MM.1S (cell line): ENCODE results near the gene MATK.
"Not testable (repeated sequence)": the region's sequence is repeated elsewhere in the genome, so short reads cannot be mapped to it uniquely, and the experiment has no call there.

Experiments
- DNase-seq: peaks from one replicate; pipeline ENCODE4 v3.0.0-alpha.2; 2015
- H2AFZ ChIP-seq: fragments of 300-600 bp; sonication (generic); 2 replicates; pipeline ENCODE4 v1.6.0; 2016; ENCODE audit warnings: antibody characterized with exemption, low read length
- H3F3A ChIP-seq: fragments of 300-600 bp; sonication (generic); 2 replicates; pipeline ENCODE4 v1.6.1; 2016; ENCODE audit warnings: mild to moderate bottlenecking, antibody characterized with exemption, low read length, moderate library complexity, mixed read lengths; ENCODE audit not compliant: insufficient read depth
- H3K27ac ChIP-seq: fragments of 300-600 bp; sonication (generic); 2 replicates; pipeline ENCODE4 v1.5.1; 2016; ENCODE audit warnings: mild to moderate bottlenecking, low read length
- H3K27me3 ChIP-seq: fragments of 300-600 bp; sonication (generic); replicated peaks from 2 replicates; pipeline ENCODE4 v1.6.0; 2016; ENCODE audit warnings: low read length; ENCODE audit not compliant: insufficient read depth
- H3K36me3 ChIP-seq: fragments of 300-600 bp; sonication (generic); replicated peaks from 2 replicates; pipeline ENCODE4 v1.6.1; 2016; ENCODE audit warnings: mild to moderate bottlenecking, low read length, mixed read lengths; ENCODE audit not compliant: insufficient read depth
- H3K4me1 ChIP-seq: fragments of 300-600 bp; sonication (generic); 2 replicates; pipeline ENCODE4 v1.6.1; 2016; ENCODE audit warnings: low read length, mixed read lengths
- H3K4me2 ChIP-seq: fragments of 300-600 bp; sonication (generic); 2 replicates; pipeline ENCODE4 v1.6.0; 2016; ENCODE audit warnings: low read depth, low read length
- H3K4me3 ChIP-seq: fragments of 300-600 bp; sonication (generic); 2 replicates; pipeline ENCODE4 v1.5.1; 2016; ENCODE audit warnings: low read length, mixed read lengths
- H3K79me2 ChIP-seq: fragments of 300-600 bp; sonication (generic); 2 replicates; pipeline ENCODE4 v1.6.1; 2016; ENCODE audit warnings: mixed run types, low read length, mixed read lengths
- H3K9ac ChIP-seq: fragments of 300-600 bp; sonication (generic); 2 replicates; pipeline ENCODE4 v1.6.1; 2016; ENCODE audit warnings: low read length, mixed read lengths
- H3K9me2 ChIP-seq: fragments of 300-600 bp; sonication (generic); replicated peaks from 2 replicates; pipeline ENCODE4 v1.6.1; 2016; ENCODE audit warnings: mild to moderate bottlenecking, low read length, mixed read lengths; ENCODE audit not compliant: insufficient read depth
- H3K9me3 ChIP-seq: fragments of 300-600 bp; sonication (generic); replicated peaks from 2 replicates; pipeline ENCODE4 v1.6.1; 2016; ENCODE audit warnings: mild to moderate bottlenecking, low read length, mixed read lengths; ENCODE audit not compliant: insufficient read depth
- H4K20me1 ChIP-seq: fragments of 300-600 bp; sonication (generic); 2 replicates; pipeline ENCODE4 v1.6.1; 2016; ENCODE audit warnings: mild to moderate bottlenecking, low read length, moderate library complexity, mixed read lengths; ENCODE audit not compliant: insufficient read depth
- EZH2 ChIP-seq: fragments of 300-600 bp; sonication (generic); optimal IDR thresholded peaks from 2 replicates; pipeline ENCODE3; 2017; ENCODE audit warnings: low read depth, mild to moderate bottlenecking, antibody characterized with exemption, low read length, mixed read lengths
- EZH2phosphoT487 ChIP-seq: fragments of 300-600 bp; sonication (generic); IDR thresholded peaks from 2 replicates; pipeline ENCODE4 v1.6.1; 2018; ENCODE audit warnings: antibody characterized with exemption, low read length
- TF ChIP-seq, protein P1 (sequence below): fragments of 300-600 bp; sonication (generic); IDR thresholded peaks from 2 replicates; pipeline ENCODE4 v1.5.1; 2016; ENCODE audit warnings: antibody characterized with exemption, low read length, mixed read lengths

MATK gene

DNA sequence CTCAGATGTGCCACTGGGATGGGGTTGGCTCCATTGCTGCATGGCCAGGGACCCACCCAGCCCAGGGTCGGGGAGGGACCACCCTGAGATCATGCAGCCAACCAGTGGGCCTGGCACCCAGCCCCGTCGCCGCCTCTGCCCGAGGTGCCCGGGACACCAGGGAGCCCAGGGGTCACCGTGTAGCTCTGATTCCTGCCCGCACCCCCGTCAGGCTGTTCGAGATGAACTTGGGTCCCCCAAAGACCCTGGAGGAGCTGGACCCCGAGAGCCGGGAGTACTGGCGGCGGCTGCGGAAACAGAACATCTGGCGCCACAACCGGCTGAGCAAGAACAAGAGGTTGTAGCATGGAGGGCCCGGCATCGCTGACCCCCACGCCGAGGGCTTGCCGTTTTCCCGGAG lies 19.1 kb downstream of the MATK start:
- no peak overlapping the region for H3K27ac ChIP-seq
- H4K20me1 ChIP-seq: no peaks in the 10 kb centered on the region

DNA sequence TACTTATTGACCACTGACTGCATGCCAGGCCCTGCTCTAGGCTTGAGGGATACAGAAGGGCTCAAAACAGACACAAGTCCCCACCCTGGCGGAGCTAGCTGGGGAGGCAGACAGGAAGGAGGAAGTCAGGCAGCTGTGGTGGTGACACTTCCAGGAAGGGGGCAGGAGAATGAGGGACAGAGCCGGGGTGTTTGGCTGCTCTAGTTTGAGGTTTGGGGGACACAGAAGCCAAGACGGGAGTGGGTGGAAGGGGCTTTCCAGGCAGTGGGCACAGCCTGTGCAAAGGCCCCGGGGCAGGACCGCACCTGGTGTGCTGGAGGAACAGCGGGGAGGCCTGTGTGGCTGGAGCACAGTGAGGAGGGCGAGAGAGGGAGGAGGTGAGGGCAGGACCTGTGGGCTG lies 19.7 kb downstream of the MATK start:
- Histone ChIP-seq H4K20me1 (no peaks in the 10 kb centered on the region), H3K27ac (no peak overlapping the region), H3K79me2 (peaks cover 13% of the 10 kb centered on the region), H3F3A (peaks cover 9% of the 10 kb centered on the region), H3K27me3 (no peaks in the 10 kb centered on the region), H3K4me1 (peaks cover 3% of the 10 kb centered on the region), H3K4me2 (no peak overlapping the region), H3K36me3 (no peaks in the 10 kb centered on the region), H3K9ac (no peak overlapping the region), H3K4me3 (no peak overlapping the region), H2AFZ (no peak overlapping the region), H3K9me3 (no peaks in the 10 kb centered on the region), H3K9me2 (no peaks in the 10 kb centered on the region)
- TF ChIP-seq, protein P1, sequence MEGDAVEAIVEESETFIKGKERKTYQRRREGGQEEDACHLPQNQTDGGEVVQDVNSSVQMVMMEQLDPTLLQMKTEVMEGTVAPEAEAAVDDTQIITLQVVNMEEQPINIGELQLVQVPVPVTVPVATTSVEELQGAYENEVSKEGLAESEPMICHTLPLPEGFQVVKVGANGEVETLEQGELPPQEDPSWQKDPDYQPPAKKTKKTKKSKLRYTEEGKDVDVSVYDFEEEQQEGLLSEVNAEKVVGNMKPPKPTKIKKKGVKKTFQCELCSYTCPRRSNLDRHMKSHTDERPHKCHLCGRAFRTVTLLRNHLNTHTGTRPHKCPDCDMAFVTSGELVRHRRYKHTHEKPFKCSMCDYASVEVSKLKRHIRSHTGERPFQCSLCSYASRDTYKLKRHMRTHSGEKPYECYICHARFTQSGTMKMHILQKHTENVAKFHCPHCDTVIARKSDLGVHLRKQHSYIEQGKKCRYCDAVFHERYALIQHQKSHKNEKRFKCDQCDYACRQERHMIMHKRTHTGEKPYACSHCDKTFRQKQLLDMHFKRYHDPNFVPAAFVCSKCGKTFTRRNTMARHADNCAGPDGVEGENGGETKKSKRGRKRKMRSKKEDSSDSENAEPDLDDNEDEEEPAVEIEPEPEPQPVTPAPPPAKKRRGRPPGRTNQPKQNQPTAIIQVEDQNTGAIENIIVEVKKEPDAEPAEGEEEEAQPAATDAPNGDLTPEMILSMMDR: no peak
- TF ChIP-seq EZH2phosphoT487: no peak
- TF ChIP-seq EZH2: no peak
- DNase-seq: no peak

More for the DNA sequence above, 19.1 kb downstream of the MATK start:
- Histone ChIP-seq H3K4me2 (no peak overlapping the region), H3K9me2 (no peaks in the 10 kb centered on the region), H2AFZ (no peak overlapping the region), H3K36me3 (no peaks in the 10 kb centered on the region), H3K79me2 (peaks cover 13% of the 10 kb centered on the region), H3K4me3 (no peak overlapping the region), H3K9me3 (no peaks in the 10 kb centered on the region), H3F3A (peaks cover 5% of the 10 kb centered on the region), H3K27me3 (no peaks in the 10 kb centered on the region), H3K9ac (no peak overlapping the region), H3K4me1 (no peaks in the 10 kb centered on the region)
- TF ChIP-seq EZH2phosphoT487: no peak
- TF ChIP-seq, protein P1: no peak
- no peak for TF ChIP-seq EZH2
- no peak for DNase-seq

DNA sequence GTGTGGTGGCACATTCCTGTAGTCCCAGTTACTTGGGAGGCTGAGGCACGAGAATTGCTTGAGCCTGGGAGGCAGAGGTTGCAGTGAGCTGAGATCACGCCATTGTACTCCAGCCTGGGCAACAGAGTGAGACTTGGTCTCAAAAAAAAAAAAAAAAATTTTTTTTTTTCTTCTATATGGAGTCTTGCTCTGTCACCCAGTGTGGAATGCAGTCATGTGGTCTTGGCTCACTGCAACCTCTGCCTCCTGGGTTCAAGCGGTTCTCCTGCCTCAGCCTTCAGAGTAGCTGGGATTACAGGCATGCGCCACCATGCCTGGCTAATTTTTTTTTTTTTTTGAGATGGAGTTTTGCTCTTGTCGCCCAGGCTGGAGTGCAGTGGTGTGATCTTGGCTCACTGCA lies 20.4 kb downstream of the MATK start:
- not testable (repeated sequence) for H3K36me3 ChIP-seq, H3K4me2 ChIP-seq, H3K9ac ChIP-seq, H3F3A ChIP-seq, H3K4me1 ChIP-seq, H3K27me3 ChIP-seq, H4K20me1 ChIP-seq, H3K4me3 ChIP-seq, H3K9me2 ChIP-seq, H3K27ac ChIP-seq, H2AFZ ChIP-seq, H3K9me3 ChIP-seq, DNase-seq
- H3K79me2 ChIP-seq: peaks cover 20% of the 10 kb centered on the region

DNA sequence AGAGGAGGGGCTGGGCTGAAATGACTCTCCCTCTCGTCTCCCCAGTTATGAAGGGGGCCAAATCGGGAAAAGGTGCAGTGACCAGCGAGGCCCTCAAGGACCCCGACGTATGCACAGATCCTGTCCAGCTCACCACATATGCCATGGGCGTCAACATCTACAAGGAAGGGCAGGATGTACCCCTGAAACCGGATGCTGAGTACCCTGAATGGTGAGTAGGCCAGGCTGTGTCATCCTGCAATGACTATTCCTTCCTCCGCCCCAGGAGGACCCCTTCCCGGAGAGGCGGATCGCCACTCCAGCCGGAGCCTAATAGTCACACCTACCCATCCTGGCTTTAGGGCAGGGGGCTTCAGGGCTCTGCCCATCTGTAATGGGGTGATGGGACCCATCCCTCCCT lies 21.1 kb downstream of the MATK start:
- no peaks in the 10 kb centered on the region for H3K9me2 ChIP-seq
- H3K4me1 ChIP-seq: peaks cover 7% of the 10 kb centered on the region
- H4K20me1 ChIP-seq: no peaks in the 10 kb centered on the region
- DNase-seq: no peak
- no peak overlapping the region for H3K4me2 ChIP-seq
- H3K27ac ChIP-seq: no peak overlapping the region
- H2AFZ ChIP-seq: no peak overlapping the region
- no peaks in the 10 kb centered on the region for H3K27me3 ChIP-seq
- H3K4me3 ChIP-seq: no peak overlapping the region
- H3K36me3 ChIP-seq: no peaks in the 10 kb centered on the region
- peaks cover 9% of the 10 kb centered on the region for H3F3A ChIP-seq
- no peak overlapping the region for H3K9ac ChIP-seq
- TF ChIP-seq EZH2phosphoT487 (no peak), EZH2 (no peak)
- TF ChIP-seq, protein P1: no peak
- peaks cover 26% of the 10 kb centered on the region for H3K79me2 ChIP-seq
- H3K9me3 ChIP-seq: no peaks in the 10 kb centered on the region
